Mesenteric fat pad (tissue), 1 donor: Measurements from ENCODE around the gene RER1. TPM values are rescaled to one million over a fixed set of nuclear protein-coding genes. Genes with fewer than 3 reads are reported as not detected.

ENCODE experiments used
- DNase-seq: peaks from one replicate; pipeline ENCODE4 v3.0.0-alpha.2; 2020; ENCODE audit warnings: low spot score
- total RNA-seq: library from RNA; stranded (reverse); fragmentation: NEBNext Ultra II Directional; extraction: Animal tissue kit (Norgen Biotek cat#: 25700); gene quantifications from one replicate; pipeline ENCODE4 v1.2.1, GENCODE V29; 2021
- donor health status: DM: yes; HTN: yes; CAD: no.

RER1 gene
- total RNA-seq, 1 donor from 2014 or later = 157 TPM

DNA sequence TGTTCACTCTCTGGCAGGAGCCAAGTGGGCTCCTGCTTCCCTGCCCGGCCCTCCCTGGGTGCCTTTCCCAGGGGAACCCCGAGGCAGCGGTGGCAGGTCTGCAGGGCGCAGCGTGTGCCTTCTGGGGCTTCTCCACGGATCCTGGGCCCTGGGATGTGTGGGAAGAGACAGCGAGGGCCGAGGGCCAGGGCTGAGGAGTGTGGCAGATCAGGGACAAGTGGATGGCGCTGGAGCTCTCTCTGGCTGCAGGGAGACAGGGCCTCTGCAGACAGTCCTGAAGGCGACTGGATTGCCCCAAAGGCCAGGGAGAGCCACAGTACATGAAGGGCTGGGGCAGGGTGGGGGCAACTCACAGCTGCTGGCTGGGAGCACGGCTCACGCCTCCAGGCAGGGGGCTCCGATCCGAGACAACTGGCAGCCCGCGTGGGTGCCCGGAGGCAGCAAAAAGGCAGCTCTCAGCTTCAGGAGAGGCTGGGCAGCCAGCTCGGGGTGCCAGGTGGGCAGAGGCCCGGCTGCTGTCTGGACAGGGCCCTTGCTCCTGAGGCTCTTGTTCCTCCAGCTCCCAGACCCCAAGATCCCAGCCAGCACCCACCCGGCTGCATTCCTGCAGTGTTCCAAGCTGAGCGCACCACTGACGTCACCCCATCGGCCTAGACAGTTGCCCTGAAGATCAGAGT lies 16.3 kb upstream of the RER1 start:
- DNase-seq = no peak

DNA sequence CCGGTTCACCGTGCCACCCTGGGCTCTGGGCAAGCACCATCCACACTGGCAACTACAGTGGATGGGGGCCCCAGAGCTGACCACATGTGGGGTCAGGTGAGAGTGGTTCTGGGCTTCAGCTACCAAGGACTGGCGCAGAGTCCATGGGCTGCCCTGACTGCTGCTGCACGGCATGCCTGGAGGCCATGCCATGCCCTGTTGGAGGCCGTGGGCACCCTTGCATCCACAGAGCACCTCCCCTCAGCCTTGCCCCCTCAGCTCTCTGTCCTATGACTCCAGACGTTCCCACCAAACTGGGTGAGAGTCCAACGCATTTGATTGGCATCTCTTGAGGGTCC lies 15.7 kb upstream of the RER1 start:
- DNase-seq = no peak

DNA sequence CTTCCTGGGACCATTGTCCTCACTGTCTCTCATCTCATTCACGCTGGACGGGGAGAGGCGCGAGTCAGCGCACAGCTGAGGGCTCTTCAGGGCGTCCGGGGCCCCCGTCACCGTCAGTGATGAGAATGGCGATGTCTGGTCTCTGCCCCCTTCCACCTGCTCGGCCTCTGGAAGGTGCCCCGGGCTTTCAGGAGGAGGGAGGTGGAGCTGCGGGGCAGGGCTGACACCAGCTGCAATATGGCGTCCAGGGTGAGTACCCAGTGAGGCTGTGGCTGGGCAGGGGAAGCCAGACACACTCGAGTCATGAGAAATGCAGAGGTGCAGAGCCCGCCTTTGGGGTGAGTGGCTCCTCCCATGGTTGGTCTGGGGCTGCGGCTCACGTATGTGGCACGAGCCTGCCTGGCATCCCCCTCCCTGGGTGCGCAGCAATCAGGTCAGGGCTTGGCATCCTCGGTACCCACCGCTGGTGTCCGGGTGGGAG lies 15.3 kb upstream of the RER1 start:
- no peak for DNase-seq

DNA sequence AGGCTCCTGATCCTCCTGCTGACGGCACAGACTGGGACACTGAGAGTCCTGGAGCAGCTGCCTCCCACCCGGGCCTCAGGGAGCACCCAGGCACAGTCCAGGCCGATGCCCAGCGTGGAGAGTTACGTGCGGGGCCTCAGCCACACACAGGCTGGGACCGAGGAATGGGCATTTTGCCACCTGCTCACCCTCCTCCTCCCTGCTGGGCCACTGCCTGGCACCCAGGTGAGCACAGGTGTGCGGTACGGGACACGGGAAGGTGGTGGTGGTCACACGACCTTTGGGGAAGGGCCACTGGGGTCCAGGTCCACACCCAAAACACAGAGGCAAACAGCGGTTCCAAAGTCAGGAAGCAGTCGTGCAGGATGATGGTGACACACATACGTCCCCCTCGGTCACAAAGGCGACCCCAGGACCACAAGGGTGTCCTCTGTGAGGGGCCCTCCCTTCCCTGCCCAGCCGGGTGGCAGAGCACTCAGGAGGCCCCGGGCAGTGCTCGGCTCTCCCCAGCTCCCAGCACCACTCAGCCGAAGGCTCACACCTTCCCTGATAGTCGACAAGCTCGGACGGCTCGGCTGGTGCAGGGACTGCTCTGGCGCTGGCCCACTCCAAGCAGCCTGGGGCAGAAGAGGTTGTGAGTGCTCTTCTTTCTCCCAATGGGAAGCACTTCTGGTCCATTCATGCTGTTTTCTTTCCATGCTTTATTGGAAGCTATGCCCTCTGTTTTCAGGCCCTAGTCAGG lies 14.5 kb upstream of the RER1 start:
- DNase-seq = no peak

DNA sequence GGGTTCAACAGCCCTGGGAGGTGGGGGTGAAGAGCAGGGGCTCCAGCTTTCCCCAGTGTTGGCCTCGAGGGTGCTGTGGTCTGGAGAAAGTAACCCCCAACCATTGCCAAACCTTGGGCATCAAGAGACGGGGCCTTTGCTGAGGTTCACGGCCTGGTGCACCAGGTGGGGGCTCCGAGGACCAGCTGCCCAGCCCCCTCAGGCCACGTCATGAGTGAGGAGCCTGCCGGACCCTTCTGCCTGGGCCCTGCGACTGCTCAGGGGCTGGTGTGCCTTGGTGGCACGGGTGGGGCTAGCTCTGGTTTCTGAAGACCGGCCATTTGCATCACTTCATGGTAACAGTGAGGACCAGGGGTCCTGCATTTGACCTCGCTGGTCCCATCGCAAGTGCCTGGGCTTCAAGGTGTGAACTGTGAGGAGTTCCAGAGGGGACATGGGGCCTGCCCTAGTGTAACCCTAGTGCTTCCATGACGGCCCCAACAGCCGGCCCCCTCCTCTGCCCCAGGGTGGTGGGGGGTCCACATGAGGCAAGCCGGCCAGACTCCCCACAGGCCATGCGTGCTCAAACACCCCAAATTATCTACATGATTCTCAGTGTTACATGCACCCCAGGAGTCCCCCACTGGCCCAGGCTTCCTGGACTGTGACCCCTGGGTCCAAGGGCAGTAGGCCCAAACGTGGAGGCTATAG lies 13.7 kb upstream of the RER1 start:
- no peak for DNase-seq

DNA sequence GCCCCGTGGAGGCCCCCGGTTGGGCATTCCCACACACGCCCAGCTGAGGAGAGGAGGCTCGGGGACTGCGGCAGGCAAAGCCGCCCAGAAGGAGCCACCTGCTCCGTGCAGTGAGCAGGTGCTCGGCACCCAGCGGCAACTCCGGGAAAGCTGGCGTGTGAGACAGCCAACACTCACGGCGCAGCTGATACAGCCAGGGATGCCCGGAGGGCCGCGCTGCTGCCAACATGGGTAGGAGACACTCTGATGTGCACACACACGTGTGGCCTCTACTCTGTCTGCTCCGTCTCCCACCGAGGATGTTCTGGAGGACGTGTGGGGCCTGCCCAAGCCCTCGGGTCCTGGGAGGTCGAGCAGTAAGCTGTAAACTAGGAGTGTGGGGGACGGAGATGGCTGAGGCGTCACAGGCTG lies 13.2 kb upstream of the RER1 start:
- DNase-seq = no peak

DNA sequence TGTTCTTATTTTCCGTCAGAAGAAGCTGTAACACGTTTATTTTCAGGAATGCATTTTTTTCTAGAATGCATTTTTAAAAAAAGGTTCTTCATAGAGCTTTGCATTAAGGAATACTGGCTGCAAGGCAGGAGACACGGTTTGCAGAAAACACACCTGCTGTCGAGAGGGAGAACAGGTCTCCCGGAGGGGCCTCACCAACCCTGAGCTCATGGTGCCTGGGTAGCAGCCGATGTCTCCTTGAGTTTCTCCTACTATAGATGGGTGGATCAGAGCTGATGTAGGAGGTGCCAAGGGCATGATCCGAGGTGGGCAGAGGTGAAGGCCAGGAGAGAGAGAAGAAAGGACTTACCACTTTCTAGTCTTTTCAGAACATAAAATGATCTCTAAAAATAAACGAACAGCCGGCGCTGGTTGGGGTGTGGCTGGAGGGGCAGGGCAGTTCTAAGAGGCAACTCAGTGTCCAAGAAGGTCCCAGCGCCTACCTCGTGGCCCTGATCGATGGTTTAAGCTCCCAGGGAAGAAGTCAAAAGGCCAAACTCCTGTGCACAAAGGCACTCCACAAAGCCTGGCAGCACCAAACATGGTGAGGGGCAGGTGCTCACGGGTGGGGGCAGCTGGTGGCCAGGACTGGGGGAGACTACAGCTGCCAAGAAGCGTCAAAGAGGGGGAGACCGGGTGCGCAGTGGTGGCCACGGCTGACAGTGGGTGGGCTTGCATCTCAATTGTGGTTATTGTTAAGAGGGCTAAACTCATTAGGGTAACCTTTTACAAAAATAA lies 12.5 kb upstream of the RER1 start:
- DNase-seq = no peak

DNA sequence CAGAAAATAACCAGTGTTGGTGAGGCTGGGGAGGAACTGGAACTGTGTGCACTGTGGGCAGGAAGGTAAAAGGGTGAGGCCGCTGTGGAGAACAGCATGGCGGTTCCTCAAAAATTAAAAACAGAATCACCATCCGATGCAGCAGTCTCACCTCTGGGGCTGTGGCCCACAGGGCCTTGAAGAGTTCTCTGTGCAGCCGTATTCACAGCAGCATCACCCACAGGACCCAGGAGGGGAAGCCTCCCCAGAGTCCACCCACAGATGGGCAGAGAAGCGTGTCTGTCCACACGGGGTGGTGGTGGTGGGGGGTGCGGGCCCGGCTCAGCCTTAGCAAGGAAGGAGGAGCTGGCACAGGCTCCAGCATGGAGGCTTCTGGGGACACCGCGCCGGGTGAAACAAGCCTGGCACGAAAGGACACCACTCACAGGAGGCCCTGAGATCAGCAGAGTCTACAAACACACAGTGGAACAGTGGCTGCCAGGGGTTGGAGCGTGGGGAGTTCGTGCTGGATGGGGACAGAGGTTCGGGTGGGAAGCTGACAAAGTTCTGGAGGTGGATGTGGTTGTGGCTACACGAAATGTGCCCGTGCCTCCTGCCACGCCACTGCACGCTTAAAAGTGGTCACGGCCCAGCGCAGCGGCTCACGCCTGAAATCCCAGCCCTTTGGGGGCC lies 11.8 kb upstream of the RER1 start:
- no peak for DNase-seq

DNA sequence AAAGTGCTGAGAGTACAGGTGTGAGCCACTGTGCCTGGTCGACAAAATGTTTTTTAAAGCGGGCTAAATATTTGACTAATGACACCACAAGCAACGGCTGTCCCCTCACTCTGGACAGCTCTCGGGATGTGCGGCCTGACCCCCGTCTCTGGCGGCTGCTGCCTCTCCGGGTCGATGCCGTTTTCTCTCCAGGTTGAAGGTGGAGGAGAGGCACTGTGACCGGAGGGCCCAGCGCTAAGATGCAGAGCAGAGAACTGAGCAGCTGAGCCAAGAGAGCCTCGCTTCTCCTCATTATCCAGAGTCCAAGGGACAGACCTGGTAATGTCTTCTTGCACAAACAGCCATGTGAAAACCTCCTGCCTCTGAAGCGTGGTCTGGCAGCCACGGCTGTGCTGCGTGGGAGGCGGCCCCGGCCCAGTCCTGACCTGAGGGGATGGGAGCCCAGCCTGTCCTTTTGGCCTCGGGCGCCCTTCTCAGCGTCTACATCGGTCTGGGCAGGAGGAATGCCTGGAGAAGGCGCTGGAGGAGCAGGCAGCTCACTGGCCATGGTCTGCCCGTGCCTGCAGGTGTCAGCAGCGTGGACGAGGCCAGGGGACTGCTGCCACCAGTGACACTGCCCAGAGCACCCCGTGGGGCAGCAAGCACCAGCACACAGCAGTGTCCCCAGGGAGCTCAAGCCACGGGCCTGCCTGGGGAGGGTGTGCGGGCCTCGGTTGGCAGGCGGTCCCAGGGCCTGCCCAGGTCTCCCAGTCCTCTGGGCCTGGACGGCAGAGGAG lies 10.6 kb upstream of the RER1 start:
- no peak for DNase-seq

DNA sequence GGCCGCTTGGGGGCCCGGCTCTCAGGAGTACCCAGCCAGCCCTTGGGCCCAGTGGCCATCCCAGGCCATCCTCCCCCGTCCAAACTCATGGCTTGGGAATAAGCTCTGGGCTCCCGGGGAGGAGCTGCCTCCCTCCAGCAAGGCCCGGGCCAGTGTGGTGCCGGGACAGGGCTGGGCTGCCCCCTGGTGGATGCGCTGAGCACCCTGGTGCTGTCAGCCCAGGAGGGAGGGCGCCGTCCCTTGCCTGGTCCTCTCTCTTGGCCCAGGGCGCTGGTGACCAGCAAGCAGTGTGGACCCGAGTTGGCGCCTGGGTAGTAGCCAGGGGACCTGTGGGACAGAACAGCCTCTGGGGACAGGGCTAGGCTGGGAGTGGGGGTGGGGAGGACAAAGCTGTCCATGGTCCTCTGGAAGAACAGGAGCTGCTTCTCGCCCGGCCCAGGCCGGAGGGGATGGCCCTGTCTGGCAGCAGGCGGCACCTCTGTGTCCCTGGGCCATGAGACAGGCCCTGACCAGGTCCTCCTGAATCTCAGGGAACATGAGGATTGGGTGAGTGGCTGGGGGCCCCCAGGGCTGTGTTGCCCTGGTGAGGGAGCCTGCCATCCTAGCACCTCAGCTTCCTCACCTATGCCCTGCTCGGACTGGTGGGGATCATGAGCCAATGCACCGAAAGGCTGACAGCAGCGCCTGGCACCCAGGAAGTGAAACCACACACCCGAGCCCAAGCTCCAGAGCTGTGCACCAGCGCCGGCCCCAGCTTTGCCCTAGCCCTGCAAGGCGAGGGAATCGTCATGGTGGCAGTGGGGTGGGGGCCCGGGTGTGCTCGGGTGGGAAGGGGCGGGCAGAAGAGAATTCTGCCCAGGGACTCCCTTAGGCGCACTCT lies 9.7 kb upstream of the RER1 start:
- DNase-seq = peak; percentile 95

DNA sequence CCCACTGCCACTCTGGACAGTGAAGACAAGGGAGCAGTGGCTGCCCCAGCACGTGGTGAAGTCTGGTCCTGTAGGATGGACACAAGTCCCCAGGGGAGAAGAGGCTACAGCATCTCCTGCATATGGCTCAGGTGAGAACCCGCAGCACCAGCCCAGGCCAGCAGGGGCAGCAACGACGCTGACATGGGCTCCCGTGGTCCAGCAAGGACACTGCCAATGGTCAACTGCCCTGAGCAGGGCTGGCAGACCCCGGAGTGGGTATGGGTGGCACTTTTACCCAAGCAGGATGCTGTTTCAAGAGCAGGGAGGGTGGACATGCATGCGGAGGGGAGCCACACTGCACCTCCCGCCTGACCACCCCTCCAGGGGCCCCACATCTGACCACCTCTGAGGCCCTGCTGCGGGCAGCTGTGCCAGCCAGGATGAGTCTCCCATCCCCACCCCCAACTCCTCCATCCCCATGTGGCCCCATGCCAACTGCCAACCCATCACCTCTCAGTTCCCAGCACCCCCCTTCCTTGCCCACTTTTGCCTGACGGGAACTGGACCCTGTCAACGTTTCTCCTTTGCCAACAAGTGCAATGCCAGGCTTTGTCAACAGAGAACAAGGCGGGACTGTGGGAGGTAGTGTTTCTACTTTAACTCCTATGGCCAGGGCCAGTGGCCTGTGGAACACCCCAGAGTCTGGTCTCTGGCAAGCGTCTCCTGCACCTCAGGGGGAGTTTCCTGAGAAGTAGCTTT lies 8.8 kb upstream of the RER1 start:
- DNase-seq = no peak

DNA sequence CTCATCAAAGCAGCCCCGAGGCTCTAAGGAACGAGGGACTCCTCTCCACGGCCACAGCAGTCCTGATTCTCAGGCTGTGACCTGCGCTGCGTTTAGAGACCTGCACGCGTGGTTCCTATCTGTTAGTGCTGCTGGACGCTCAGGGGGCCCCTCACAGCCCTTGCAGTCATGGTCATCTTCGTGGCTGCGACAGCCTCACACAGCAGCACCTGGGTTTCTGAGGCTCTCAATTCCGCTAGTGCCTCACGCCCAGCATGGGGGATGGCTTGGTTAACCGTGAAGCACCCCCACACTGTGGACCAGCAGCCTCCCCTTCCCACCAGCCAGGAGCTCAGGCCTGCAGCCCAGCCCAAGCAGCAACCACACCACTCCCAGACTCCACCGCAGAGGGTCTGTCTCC lies 8.1 kb upstream of the RER1 start:
- DNase-seq = no peak

DNA sequence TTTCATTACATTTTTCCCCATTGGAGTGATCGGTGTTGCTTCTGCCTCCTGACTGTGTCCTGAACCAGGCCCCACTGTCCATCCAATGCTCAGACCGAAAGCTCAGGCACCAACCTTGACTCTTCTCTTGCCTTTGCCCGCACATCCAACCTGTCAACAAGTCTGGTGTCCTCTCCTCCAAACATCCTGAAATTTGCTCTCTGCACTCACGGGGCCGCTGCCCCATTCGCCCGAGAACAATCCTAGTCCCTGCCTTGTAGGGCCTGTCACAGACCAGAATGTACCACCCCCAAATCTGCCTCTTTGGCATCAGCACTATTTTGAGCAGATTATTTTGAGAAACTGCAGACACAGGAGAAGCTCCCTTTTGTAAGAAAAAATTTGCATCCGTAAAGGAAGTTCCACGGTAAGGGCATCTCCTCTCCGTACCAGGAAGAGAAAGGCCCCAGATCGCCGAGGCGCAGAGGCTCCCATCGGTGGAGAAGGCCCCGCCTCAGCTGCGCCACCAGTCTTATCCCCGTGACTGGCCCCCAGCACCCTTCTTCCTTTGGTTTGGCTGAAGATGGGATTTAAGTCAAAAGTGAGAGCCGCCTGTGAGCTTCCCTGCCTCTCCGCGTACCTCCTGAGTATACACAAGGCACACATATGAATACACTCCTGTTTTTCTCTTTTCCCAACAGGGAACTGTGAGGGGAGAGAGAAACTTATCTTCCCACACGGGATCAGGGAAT lies 7.3 kb upstream of the RER1 start:
- DNase-seq = no peak

DNA sequence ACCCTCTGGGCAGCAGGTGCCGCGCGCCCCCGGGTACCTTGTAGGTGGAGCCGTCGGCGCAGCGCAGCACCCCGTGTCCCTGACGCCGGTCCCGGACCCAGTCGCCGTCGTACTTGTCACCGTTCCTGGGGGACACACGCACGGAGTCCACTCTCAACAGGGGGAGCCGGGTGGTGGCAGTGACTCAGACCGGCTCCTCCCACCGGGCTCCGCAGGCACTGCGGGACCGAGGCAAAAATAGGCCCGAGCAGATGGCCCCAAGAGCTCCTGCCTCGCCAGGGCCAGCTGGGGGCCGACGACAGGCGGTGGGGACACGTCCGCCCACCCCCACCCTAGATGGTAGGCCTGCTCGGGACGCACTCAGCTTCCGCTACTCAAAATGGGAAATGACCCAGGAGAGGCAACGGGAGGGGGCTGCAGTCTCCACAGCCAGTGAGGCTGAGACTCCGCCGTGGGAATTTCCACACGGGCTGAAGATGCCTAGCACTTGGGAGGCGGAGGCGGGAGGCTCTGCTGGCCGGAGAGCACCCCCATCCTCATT lies 6.6 kb upstream of the RER1 start:
- no peak for DNase-seq

DNA sequence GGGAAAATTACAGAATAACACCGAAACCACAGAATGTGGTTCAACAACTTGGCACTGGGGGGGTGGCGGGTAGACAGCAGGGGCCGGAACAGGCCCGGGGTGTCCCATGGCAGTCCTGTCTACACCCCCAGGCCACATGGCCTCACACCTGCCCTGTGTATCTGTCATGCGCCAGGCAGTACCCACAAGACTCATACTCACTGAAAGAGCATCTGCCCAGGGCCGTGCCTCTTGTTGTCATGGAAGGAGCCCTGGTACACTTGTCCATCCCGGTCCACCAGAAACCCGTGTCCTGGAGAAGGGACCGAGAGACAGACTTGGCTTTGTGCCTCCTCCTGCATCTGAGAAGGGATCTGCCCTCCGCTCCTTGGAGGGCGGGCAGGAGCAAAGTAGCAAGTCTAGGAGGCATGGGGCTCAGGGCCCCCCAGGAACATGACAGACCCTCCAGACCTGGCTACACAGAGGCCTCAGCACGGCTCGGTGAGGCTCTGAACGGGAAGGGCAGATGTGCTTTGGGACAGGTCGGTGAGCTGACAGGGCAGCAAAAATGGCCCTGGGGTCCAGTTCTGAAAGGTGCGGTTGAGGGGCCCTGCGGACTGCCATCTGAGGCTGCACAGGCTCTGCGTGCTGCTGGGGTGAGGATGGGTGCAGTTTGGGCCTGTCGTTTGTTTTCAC lies 5.9 kb upstream of the RER1 start:
- no peak for DNase-seq

DNA sequence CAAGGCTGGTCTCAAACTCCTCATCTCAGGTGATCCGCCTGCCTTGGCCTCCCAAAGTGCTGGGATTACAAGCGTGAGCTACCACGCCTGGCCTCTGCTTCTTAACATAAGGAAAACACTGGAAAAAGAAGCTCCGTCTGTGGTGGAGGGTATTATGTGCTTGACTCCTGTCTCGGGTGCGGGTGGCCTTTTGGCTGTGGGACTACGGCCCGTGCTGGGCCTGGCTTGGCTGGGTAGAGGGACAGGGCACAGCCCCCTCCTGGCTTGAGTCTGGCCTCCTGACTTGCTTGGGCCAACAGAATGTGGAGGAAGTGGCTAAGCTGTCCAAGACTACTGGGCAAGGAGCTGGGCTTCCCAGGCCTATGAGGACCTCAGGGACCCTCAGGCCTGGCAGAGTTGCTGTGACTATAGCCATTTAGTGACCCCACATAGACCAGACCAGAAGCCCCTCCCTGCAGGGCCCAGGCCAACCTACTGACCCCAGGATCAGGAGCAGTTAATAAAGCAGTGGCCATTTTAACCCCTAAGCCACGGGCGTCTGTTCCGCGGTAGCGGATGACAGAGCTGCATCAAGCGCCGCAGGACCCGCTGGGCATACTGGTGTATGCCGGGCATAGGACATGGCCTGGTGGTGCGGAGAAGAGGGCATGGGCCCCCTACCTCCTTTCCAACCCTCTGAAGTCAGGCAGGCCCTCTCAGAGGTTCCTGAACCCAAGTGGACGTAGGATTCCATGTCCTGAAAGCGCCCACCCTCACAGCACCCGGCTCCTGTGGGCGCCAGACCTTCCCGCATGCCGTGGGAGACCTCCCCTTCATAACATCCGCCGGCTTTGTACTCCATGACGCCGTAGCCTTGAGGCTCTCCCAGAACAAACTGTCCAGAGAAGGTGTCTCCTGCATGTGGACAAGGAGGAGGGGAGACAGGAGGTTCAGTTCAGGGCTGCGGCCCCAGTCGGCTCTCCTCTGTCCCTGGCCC lies 4.7 kb upstream of the RER1 start:
- no peak for DNase-seq
